Measurements from ENCODE around the gene ATP5F1E. TPM values are rescaled to one million over a fixed set of nuclear protein-coding genes. Genes with fewer than 3 reads are reported as not detected.

ATP5F1E gene
- total RNA-seq, 4 donors from 2014 or later: 13.3 to 57.8 (median 32.4) TPM

- H3K4me1 ChIP-seq: peaks cover 29 to 34% of the 10 kb centered on the region in 2 donors
- no peak for DNase-seq
- no peaks in the 10 kb centered on the region for H3K27me3 ChIP-seq
- WGBS, 2 donors: 53 to 62% methylated on average over 7 of the region's 7 CpGs
- intact Hi-C loops (cut with DNase I): loop anchor here (10.0 kb wide), 1 partner anchor 46 kb away; the partner anchor contains the start of gene NELFCD
- peaks cover 22 to 40% of the 10 kb centered on the region in 2 donors for H3K36me3 ChIP-seq
- H3K4me3 ChIP-seq (replicated peaks in 1 of 3): peak overlapping the region in 1 of 3 donors; percentile 58
- H3K9me3 ChIP-seq: no peaks in the 10 kb centered on the region
- peak overlapping the region in 2 of 3 donors; percentile 86 to 92 for H3K27ac ChIP-seq
- TF ChIP-seq POLR2A (IDR thresholded peaks at IDR 0.05): no peak
- no peak for TF ChIP-seq CTCF (IDR thresholded peaks at IDR 0.05)
These were observed 1.1 kb downstream of the ATP5F1E start for GRCh38 chr20:59030911-59031563.

- Histone ChIP-seq H3K9me3 (no peaks in the 10 kb centered on the region), H3K4me1 (peaks cover 29 to 34% of the 10 kb centered on the region in 2 donors), H3K36me3 (peaks cover 28 to 40% of the 10 kb centered on the region in 2 donors), H3K27me3 (no peaks in the 10 kb centered on the region), H3K4me3 (replicated peaks in 1 of 3) (no peak overlapping the region), H3K27ac (peak overlapping the region in 1 of 3 donors; percentile 6)
- WGBS, 2 donors: 27 to 32% methylated on average over 2 of the region's 2 CpGs
- TF ChIP-seq POLR2A (IDR thresholded peaks at IDR 0.05) (no peak), CTCF (IDR thresholded peaks at IDR 0.05) (no peak)
- intact Hi-C loops (cut with DNase I): no loop called here
- DNase-seq: no peak
These were observed 3.3 kb downstream of the ATP5F1E start for GRCh38 chr20:59028812-59029211.

GRCh38 chr20:59027741-59028320 is 4.3 kb downstream of the ATP5F1E start:
- Histone ChIP-seq H3K36me3 (peaks cover 38 to 45% of the 10 kb centered on the region in 2 donors), H3K4me1 (peaks cover 29 to 34% of the 10 kb centered on the region in 2 donors), H3K4me3 (replicated peaks in 1 of 3) (no peak overlapping the region), H3K27ac (peak overlapping the region in 1 of 3 donors; percentile 4), H3K9me3 (no peaks in the 10 kb centered on the region), H3K27me3 (no peaks in the 10 kb centered on the region)
- 83 to 86% methylated on average over 8 of the region's 8 CpGs for WGBS, 2 donors
- intact Hi-C loops (cut with DNase I): no loop called here
- no peak for TF ChIP-seq POLR2A (IDR thresholded peaks at IDR 0.05)
- TF ChIP-seq CTCF (IDR thresholded peaks at IDR 0.05): no peak
- no peak for DNase-seq

- no peaks in the 10 kb centered on the region for H3K27me3 ChIP-seq
- peaks cover 45 to 47% of the 10 kb centered on the region in 2 donors for H3K36me3 ChIP-seq
- H3K27ac ChIP-seq: peak overlapping the region in 1 of 3 donors; percentile 4
- peaks cover 29 to 34% of the 10 kb centered on the region in 2 donors for H3K4me1 ChIP-seq
- intact Hi-C loops (cut with DNase I): no loop called here
- DNase-seq: no peak
- TF ChIP-seq CTCF (IDR thresholded peaks at IDR 0.05): no peak
- no peak for TF ChIP-seq POLR2A (IDR thresholded peaks at IDR 0.05)
- no peaks in the 10 kb centered on the region for H3K9me3 ChIP-seq
- H3K4me3 ChIP-seq (replicated peaks in 1 of 3): no peak overlapping the region
- WGBS, 2 donors: 83 to 87% methylated on average over 5 of the region's 5 CpGs
These were observed 5.0 kb downstream of the ATP5F1E start for GRCh38 chr20:59026904-59027740.
